IMR-90 (cell line): ENCODE results near the gene KIF6. TPM values are rescaled to one million over a fixed set of nuclear protein-coding genes. Genes with fewer than 3 reads are reported as not detected.

Experiments
- ATAC-seq: fragments of 200-7000 bp; cut with Tn5 transposase; 2 replicates; pipeline ENCODE4 v1.9.1; 2020; ENCODE audit warnings: low read depth, mild to moderate bottlenecking, moderate library complexity
- BruUV-seq: library from RNA; stranded (reverse); fragments of 400-500 nt; replicated peaks from 2 replicates; lab custom pipeline; 2021; lab: Mats Ljungman, UMichigan
- CTCF ChIA-PET: fragments of 300-600 bp; formaldehyde crosslinking; extraction: SDS; loops from one replicate; lab custom pipeline; 2021; ENCODE audit warnings: antibody characterized with exemption; lab: Yijun Ruan, JAX
- POLR2A ChIA-PET: fragments of 300-600 bp; sonication (Branson Sonifier 250); formaldehyde crosslinking; loops from one replicate; lab custom pipeline; 2022; ENCODE audit warnings: antibody characterized with exemption; ENCODE audit not compliant: unreplicated experiment; lab: Charles Lee
- DNase-seq: peaks from one replicate; pipeline ENCODE4 v3.0.0; 2013
- H2AFZ ChIP-seq: replicated peaks from 2 replicates; pipeline ENCODE3; 2013; ENCODE audit warnings: low read length, mild to moderate bottlenecking; ENCODE audit not compliant: poor library complexity
- H2AK5ac ChIP-seq: 2 replicates; pipeline ENCODE4 v1.6.1; 2013; ENCODE audit warnings: low read depth, low read length, inconsistent platforms
- H2AK9ac ChIP-seq: replicated peaks from 2 replicates; pipeline ENCODE3; 2013; ENCODE audit warnings: mild to moderate bottlenecking, low read depth, low read length, moderate library complexity; ENCODE audit not compliant: poor library complexity
- H2BK120ac ChIP-seq: 2 replicates; pipeline ENCODE4 v1.6.1; 2013; ENCODE audit warnings: low read depth, low read length, inconsistent platforms
- H2BK15ac ChIP-seq: 3 replicates; pipeline ENCODE4 v1.6.1; 2013; ENCODE audit warnings: low read depth, low read length, inconsistent platforms
- H2BK20ac ChIP-seq: 2 replicates; pipeline ENCODE4 v1.6.1; 2013; ENCODE audit warnings: low read depth, mild to moderate bottlenecking, inconsistent platforms, low read length, moderate library complexity
- H2BK5ac ChIP-seq: 2 replicates; pipeline ENCODE4 v1.6.1; 2013; ENCODE audit warnings: mild to moderate bottlenecking, low read depth, low read length, inconsistent platforms; ENCODE audit not compliant: poor library complexity, severe bottlenecking
- H3K14ac ChIP-seq: replicated peaks from 2 replicates; pipeline ENCODE4 v1.6.1; 2013; ENCODE audit warnings: low read depth, low read length, inconsistent platforms
- H3K18ac ChIP-seq: 2 replicates; pipeline ENCODE4 v1.6.1; 2013; ENCODE audit warnings: low read depth, low read length, control low read depth
- H3K23ac ChIP-seq: 2 replicates; pipeline ENCODE4 v1.6.1; 2013; ENCODE audit warnings: low read depth, low read length, inconsistent platforms
- H3K27ac ChIP-seq: 2 replicates; pipeline ENCODE4 v1.5.1; 2013; ENCODE audit warnings: mild to moderate bottlenecking, control low read depth, low read length; ENCODE audit not compliant: insufficient read depth
- H3K27me3 ChIP-seq: 2 replicates; pipeline ENCODE4 v1.6.1; 2013; ENCODE audit warnings: low read length; ENCODE audit not compliant: control insufficient read depth, insufficient read depth
- H3K36me3 ChIP-seq: 2 replicates; pipeline ENCODE4 v1.6.1; 2013; ENCODE audit warnings: low read length, mixed read lengths; ENCODE audit not compliant: control insufficient read depth, insufficient read depth
- H3K4ac ChIP-seq: 2 replicates; pipeline ENCODE4 v1.6.1; 2013; ENCODE audit warnings: low read depth, low read length, inconsistent platforms
- H3K4me1 ChIP-seq: 2 replicates; pipeline ENCODE4 v1.6.1; 2013; ENCODE audit warnings: low read length, mixed read lengths; ENCODE audit not compliant: control insufficient read depth, insufficient read depth
- H3K4me2 ChIP-seq: 2 replicates; pipeline ENCODE4 v1.6.1; 2013; ENCODE audit warnings: low read depth, mild to moderate bottlenecking, control low read depth, low read length, moderate library complexity
- H3K4me3 ChIP-seq: 2 replicates; pipeline ENCODE4 v1.5.1; 2013; ENCODE audit warnings: low read depth, mild to moderate bottlenecking, control low read depth, low read length, moderate library complexity; ENCODE audit not compliant: insufficient read depth
- H3K56ac ChIP-seq: 2 replicates; pipeline ENCODE4 v1.6.1; 2013; ENCODE audit warnings: low read length, inconsistent platforms; ENCODE audit not compliant: insufficient read depth; ENCODE audit errors: extremely low read depth
- H3K79me1 ChIP-seq, 2 experiments: 2 replicates each; pipeline ENCODE4 v1.6.1; 2013; ENCODE audit warnings: low read length in 2 of 2, inconsistent platforms in 1 of 2, low read depth in 1 of 2
- H3K9ac ChIP-seq: 2 replicates; pipeline ENCODE4 v1.6.1; 2013; ENCODE audit warnings: low read depth, low read length, control low read depth
- H3K9me1 ChIP-seq: 2 replicates; pipeline ENCODE4 v1.6.1; 2013; ENCODE audit warnings: low read length, inconsistent platforms; ENCODE audit not compliant: insufficient read depth
- H3K9me3 ChIP-seq: 2 replicates; pipeline ENCODE4 v1.6.1; 2013; ENCODE audit warnings: low read length; ENCODE audit not compliant: control insufficient read depth, insufficient read depth
- H4K20me1 ChIP-seq: 2 replicates; pipeline ENCODE4 v1.6.1; 2013; ENCODE audit warnings: low read length, inconsistent platforms; ENCODE audit not compliant: insufficient read depth
- H4K5ac ChIP-seq: 2 replicates; pipeline ENCODE4 v1.6.1; 2013; ENCODE audit warnings: mild to moderate bottlenecking, low read depth, low read length, control low read depth
- H4K8ac ChIP-seq, 2 experiments: 2 replicates each; pipeline ENCODE4 v1.6.1; 2013; ENCODE audit warnings: low read depth in 2 of 2, low read length in 2 of 2, control low read depth in 1 of 2, inconsistent platforms in 1 of 2
- H4K91ac ChIP-seq: 2 replicates; pipeline ENCODE4 v1.6.1; 2013; ENCODE audit warnings: low read depth, low read length, inconsistent platforms; ENCODE audit not compliant: insufficient read depth
- BHLHE40 ChIP-seq: fragments of 150-350 bp; IDR thresholded peaks from 2 replicates; pipeline ENCODE4 v1.6.1; 2016; ENCODE audit warnings: mild to moderate bottlenecking, low read depth, low read length
- CEBPB ChIP-seq: IDR thresholded peaks from 2 replicates; pipeline ENCODE4 v1.6.1; 2012; ENCODE audit warnings: low read depth, low read length, improper control_type of control experiment
- CHD1 ChIP-seq: IDR thresholded peaks from 2 replicates; pipeline ENCODE4 v1.6.1; 2012; ENCODE audit warnings: low read depth, low read length, improper control_type of control experiment
- CTCF ChIP-seq: conservative IDR thresholded peaks from 2 replicates; pipeline ENCODE4 v1.5.1; 2012; ENCODE audit warnings: mild to moderate bottlenecking, low read depth, low read length, improper control_type of control experiment
- ELK1 ChIP-seq: fragments of 150-350 bp; IDR thresholded peaks from 2 replicates; pipeline ENCODE4 v1.6.1; 2016; ENCODE audit warnings: low read depth, mild to moderate bottlenecking, low read length, moderate library complexity, borderline replicate concordance
- FOS ChIP-seq: fragments of 150-350 bp; IDR thresholded peaks from 2 replicates; pipeline ENCODE4 v1.6.1; 2016; ENCODE audit warnings: low read depth, low read length
- MAFK ChIP-seq: IDR thresholded peaks from 2 replicates; pipeline ENCODE4 v1.6.1; 2012; ENCODE audit warnings: low read depth, low read length, improper control_type of control experiment
- MAZ ChIP-seq: IDR thresholded peaks from 2 replicates; pipeline ENCODE4 v1.6.1; 2012; ENCODE audit warnings: low read depth, mild to moderate bottlenecking, low read length, improper control_type of control experiment, moderate library complexity, borderline replicate concordance
- MXI1 ChIP-seq: IDR thresholded peaks from 2 replicates; pipeline ENCODE4 v1.6.1; 2012; ENCODE audit warnings: low read depth, mild to moderate bottlenecking, low read length, moderate library complexity, borderline replicate concordance
- NFE2L2 ChIP-seq: fragments of 150-350 bp; IDR thresholded peaks from 2 replicates; pipeline ENCODE4 v1.6.1; 2016; ENCODE audit warnings: low read depth, mild to moderate bottlenecking, low read length
- POLR2A ChIP-seq: IDR thresholded peaks from 2 replicates; pipeline ENCODE4 v1.6.1; 2012; ENCODE audit warnings: mild to moderate bottlenecking, low read depth, low read length
- RAD21 ChIP-seq: IDR thresholded peaks from 2 replicates; pipeline ENCODE4 v1.6.1; 2012; ENCODE audit warnings: low read length, improper control_type of control experiment
- RCOR1 ChIP-seq: IDR thresholded peaks from 2 replicates; pipeline ENCODE4 v1.6.1; 2012; ENCODE audit warnings: mild to moderate bottlenecking, low read length, improper control_type of control experiment; ENCODE audit not compliant: insufficient replicate concordance
- RFX5 ChIP-seq: IDR thresholded peaks from 2 replicates; pipeline ENCODE4 v1.8.0; 2012; ENCODE audit warnings: low read depth, mild to moderate bottlenecking, low read length, moderate library complexity
- SMC3 ChIP-seq: fragments of 150-350 bp; IDR thresholded peaks from 2 replicates; pipeline ENCODE4 v1.6.1; 2016; ENCODE audit warnings: low read depth, mild to moderate bottlenecking, antibody characterized with exemption, low read length, moderate library complexity
- USF2 ChIP-seq: fragments of 150-350 bp; IDR thresholded peaks from 2 replicates; pipeline ENCODE4 v1.6.1; 2017; ENCODE audit warnings: mild to moderate bottlenecking, antibody characterized with exemption, low read length, low read depth
- WGBS, 2 experiments: methylation state at CpG; one replicate each; pipeline versions ENCODE4 v1.1.5 to v1.1.7; 2013; ENCODE audit warnings: missing lambda C conversion rate in 2 of 2; ENCODE audit not compliant: insufficient read length in 1 of 2; ENCODE audit errors: extremely low coverage in 2 of 2; 5-methylcytosine and 5-hydroxymethylcytosine counted together
- dilution Hi-C: fragments of 300-500 bp; cut with HindIII; formaldehyde crosslinking; loops from one replicate; pipeline ENCODE4 v1.14.3; 2018; ENCODE audit warnings: low sequenced_read_pairs; ENCODE audit not compliant: unreplicated experiment
- in situ Hi-C: fragments of 300-500 bp; cut with MboI; formaldehyde crosslinking; loops from 3 replicates; pipeline ENCODE4 v1.14.3; 2019; ENCODE audit warnings: low sequenced_read_pairs, inconsistent platforms, mixed read lengths
- intact Hi-C: fragments of 100-400 bp; cut with micrococcal nuclease; formaldehyde crosslinking; loops from 2 replicates; pipeline ENCODE4 v1.10.0; 2022
- polyA plus RNA-seq, 3 experiments: library from polyadenylated mRNA; depleted of rRNA; stranded (reverse); fragments of >200 nt; gene quantifications; 2 replicates each; pipeline ENCODE4 v1.2.3, GENCODE V29; 2012; ENCODE audit warnings: low replicate concordance in 1 of 3
- total RNA-seq: library from RNA; depleted of rRNA; stranded (reverse); fragments of >200 nt; gene quantifications from 2 replicates; pipeline ENCODE4 v1.2.3, GENCODE V29; 2012

KIF6 gene
- total and polyA plus RNA-seq, 2 of the 4 experiments (the other 2 are of a cell fraction) = under 0.01 to 0.10 TPM

GRCh38 chr6:39424831-39425230 lies 300.4 kb downstream of the KIF6 start:
- Histone ChIP-seq H3K36me3 (no peaks in the 10 kb centered on the region), H3K4me1 (no peaks in the 10 kb centered on the region), H3K27me3 (no peaks in the 10 kb centered on the region), H3K14ac (no peak overlapping the region), H3K27ac (no peak overlapping the region), H3K4me2 (no peak overlapping the region), H4K8ac (no peak overlapping the region), H2AK5ac (no peak overlapping the region), H3K56ac (no peak overlapping the region), H4K5ac (no peak overlapping the region), H3K4ac (no peak overlapping the region), H3K23ac (no peak overlapping the region), H2BK120ac (no peak overlapping the region), H3K9me1 (no peaks in the 10 kb centered on the region), H4K91ac (no peak overlapping the region), H2BK5ac (no peak overlapping the region), H3K9ac (no peak overlapping the region), H4K20me1 (no peaks in the 10 kb centered on the region), H3K4me3 (no peak overlapping the region), H3K18ac (no peak overlapping the region), H2AK9ac (no peak overlapping the region), H3K9me3 (no peaks in the 10 kb centered on the region), H2BK20ac (no peak overlapping the region), H2AFZ (no peak overlapping the region), H2BK15ac (no peak overlapping the region), H3K79me1 (no peaks in the 10 kb centered on the region)
- dilution Hi-C loops (no loop called here), in situ Hi-C loops (no loop called here), intact Hi-C loops (loop anchor here (5.0 kb wide), 1 partner anchor 767 kb away; no protein-coding TSS in a partner anchor)
- CTCF ChIA-PET = no interaction called here
- ATAC-seq (no peak), DNase-seq (no peak)
- no TSS peak for BruUV-seq
- no CpG with 5 or more reads among the region's 3 CpGs for WGBS, 2 experiments
- POLR2A ChIA-PET = no interaction called here
- TF ChIP-seq BHLHE40 (no peak), POLR2A (no peak), MAZ (no peak), ELK1 (no peak), USF2 (no peak), CTCF (no peak), CHD1 (no peak), RCOR1 (no peak), RAD21 (no peak), FOS (no peak), MAFK (no peak), RFX5 (no peak), CEBPB (no peak), SMC3 (no peak), MXI1 (no peak), NFE2L2 (no peak)
